HepG2 (cell line): ENCODE measurements around the gene TSHZ2. TPM values are rescaled to one million over a fixed set of nuclear protein-coding genes. Genes with fewer than 3 reads are reported as not detected.

ENCODE experiments used
- DPF2 ChIP-seq: sonication (generic); formaldehyde crosslinking; IDR thresholded peaks from 2 replicates; pipeline ENCODE4 v1.4.0; 2020; ENCODE audit warnings: mild to moderate bottlenecking, low read depth, missing genetic modification reagents, borderline replicate concordance
- ELF3 ChIP-seq: IDR thresholded peaks from 2 replicates; pipeline ENCODE4 v1.6.1; 2016; ENCODE audit warnings: missing genetic modification reagents, missing compliant biosample characterization
- NCOA5 ChIP-seq: sonication (generic); formaldehyde crosslinking; IDR thresholded peaks from 2 replicates; pipeline ENCODE4 v1.4.0; 2020; ENCODE audit warnings: missing genetic modification reagents
- SIX1 ChIP-seq: sonication (generic); formaldehyde crosslinking; IDR thresholded peaks from 2 replicates; pipeline ENCODE4 v1.4.0; 2020; ENCODE audit warnings: missing genetic modification reagents, borderline replicate concordance
- SYNCRIP ChIP-seq: fragments of 200-400 bp; formaldehyde crosslinking; IDR thresholded peaks from 2 replicates; pipeline ENCODE4 v1.6.1; 2018; ENCODE audit warnings: mild to moderate bottlenecking, low read depth, low read length; ENCODE audit not compliant: insufficient read depth
- ZNF687 ChIP-seq: sonication (generic); formaldehyde crosslinking; IDR thresholded peaks from 2 replicates; pipeline ENCODE4 v1.5.1; 2020; ENCODE audit warnings: mild to moderate bottlenecking, missing genetic modification reagents, moderate library complexity
- polyA plus RNA-seq, 8 experiments: library from polyadenylated mRNA; depleted of rRNA in 3 of 8; stranded (reverse) in 7 of 8; unstranded in 1 of 8; fragments of >200 nt; fragmentation: Illumina TruSeq in 4 of 8; extraction: Trizol in 4 of 8; gene quantifications; 2 replicates each; pipeline versions ENCODE4 v1.2.1 to v1.2.3, GENCODE V29; 2011 to 2016; ENCODE audit warnings: low read depth in 4 of 8, missing spikeins in 1 of 8, mixed read lengths in 1 of 8; ENCODE audit not compliant: insufficient read depth in 1 of 8
- total RNA-seq, 5 experiments: library from RNA; depleted of rRNA; stranded (reverse); fragments of >200 nt; fragmentation: Illumina TruSeq; extraction: Trizol; gene quantifications; 2 replicates each; pipeline ENCODE4 v1.2.3, GENCODE V29; 2016; ENCODE audit warnings: low read depth in 1 of 5
- TF ChIP-seq, protein P1 (sequence below): sonication (generic); formaldehyde crosslinking; IDR thresholded peaks from 2 replicates; pipeline ENCODE4 v1.5.0; 2020; ENCODE audit warnings: missing genetic modification reagents, mild to moderate bottlenecking, borderline replicate concordance

TSHZ2 gene
- total and polyA plus RNA-seq, 2 of the 13 experiments (the other 11 are each of a cell fraction or from before 2014, with no cell fraction given), result 0.01 TPM; not detected in 1

GRCh38 chr20:52924411-52925271, 47.5 kb upstream of the TSHZ2 start (continued):
- TF ChIP-seq ZNF687 (CRISPR knock-in tag), result no peak
- TF ChIP-seq SYNCRIP, result no peak
- peak; percentile 89 for TF ChIP-seq ELF3
- peak; percentile 96 for TF ChIP-seq DPF2 (CRISPR knock-in tag)
- peak; percentile 92; the same call in 1 of the 2 replicates for TF ChIP-seq SIX1
- no peak for TF ChIP-seq NCOA5 (CRISPR knock-in tag)
- TF ChIP-seq, protein P1, sequence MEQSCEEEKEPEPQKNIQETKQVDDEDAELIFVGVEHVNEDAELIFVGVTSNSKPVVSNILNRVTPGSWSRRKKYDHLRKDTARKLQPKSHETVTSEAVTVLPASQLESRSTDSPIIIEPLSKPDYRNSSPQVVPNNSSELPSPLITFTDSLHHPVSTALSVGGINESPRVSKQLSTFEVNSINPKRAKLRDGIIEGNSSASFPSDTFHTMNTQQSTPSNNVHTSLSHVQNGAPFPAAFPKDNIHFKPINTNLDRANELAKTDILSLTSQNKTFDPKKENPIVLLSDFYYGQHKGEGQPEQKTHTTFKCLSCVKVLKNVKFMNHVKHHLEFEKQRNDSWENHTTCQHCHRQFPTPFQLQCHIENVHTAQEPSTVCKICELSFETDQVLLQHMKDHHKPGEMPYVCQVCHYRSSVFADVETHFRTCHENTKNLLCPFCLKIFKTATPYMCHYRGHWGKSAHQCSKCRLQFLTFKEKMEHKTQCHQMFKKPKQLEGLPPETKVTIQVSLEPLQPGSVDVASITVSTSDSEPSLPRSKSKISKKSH, result no peak
